Retinal pigment epithelial cell (primary cell): Measurements from ENCODE around the gene POLE3.
"Not testable (repeated sequence)": the region's sequence is repeated elsewhere in the genome, so short reads cannot be mapped to it uniquely, and the experiment has no call there.

Source experiments
- DNase-seq: peaks from one replicate; pipeline ENCODE4 v3.0.0-alpha.2; 2010; ENCODE audit warnings: low read depth
- H3K4me3 ChIP-seq: 2 replicates; pipeline ENCODE4 v1.5.1; 2011; ENCODE audit warnings: mild to moderate bottlenecking, low read length, control low read depth, moderate library complexity
- TF ChIP-seq, protein P1 (sequence below): conservative IDR thresholded peaks from 2 replicates; pipeline ENCODE4 v1.5.1; 2011; ENCODE audit warnings: low read depth, low read length, control low read depth, inconsistent platforms

Gene POLE3

DNA sequence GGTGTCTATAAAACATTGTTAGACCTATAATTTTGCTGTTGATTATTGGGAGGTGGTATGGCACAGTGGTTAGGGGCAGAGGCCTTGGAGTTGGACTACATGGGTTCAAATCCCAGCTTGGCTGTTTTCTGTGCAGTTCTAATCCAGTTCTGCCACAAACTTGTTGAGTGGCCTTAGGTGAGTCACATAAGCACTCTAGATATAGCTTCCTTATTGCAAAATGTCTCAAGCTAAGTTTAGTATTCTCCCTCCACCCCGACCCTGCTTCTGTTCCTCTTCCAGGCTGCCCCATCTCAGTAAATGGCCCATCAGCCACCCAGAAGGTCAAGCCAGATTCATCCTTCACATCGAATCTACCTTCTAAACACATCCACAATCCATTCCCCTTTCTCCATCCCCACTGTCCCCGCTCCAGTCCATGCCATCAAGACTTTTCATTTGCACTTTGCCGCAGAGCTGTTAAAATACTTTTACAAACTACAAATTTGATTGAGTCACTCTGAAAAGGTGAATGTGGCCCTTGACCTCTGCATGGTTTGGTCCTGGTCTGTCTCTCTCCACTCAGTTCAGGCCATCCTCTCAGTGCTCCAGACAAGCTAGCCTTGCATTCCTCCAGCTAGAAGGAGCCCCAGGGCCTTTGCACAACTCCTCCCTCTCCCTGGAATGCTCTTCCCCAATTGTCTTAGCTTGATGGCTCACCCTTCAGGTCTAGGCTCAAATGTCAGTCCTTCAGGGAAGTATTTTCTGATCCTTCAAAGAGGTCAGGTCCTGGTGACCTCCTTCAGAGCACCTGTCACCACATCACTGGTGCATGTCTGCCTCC lies 23.7 kb downstream of the POLE3 start:
- TF ChIP-seq, protein P1, sequence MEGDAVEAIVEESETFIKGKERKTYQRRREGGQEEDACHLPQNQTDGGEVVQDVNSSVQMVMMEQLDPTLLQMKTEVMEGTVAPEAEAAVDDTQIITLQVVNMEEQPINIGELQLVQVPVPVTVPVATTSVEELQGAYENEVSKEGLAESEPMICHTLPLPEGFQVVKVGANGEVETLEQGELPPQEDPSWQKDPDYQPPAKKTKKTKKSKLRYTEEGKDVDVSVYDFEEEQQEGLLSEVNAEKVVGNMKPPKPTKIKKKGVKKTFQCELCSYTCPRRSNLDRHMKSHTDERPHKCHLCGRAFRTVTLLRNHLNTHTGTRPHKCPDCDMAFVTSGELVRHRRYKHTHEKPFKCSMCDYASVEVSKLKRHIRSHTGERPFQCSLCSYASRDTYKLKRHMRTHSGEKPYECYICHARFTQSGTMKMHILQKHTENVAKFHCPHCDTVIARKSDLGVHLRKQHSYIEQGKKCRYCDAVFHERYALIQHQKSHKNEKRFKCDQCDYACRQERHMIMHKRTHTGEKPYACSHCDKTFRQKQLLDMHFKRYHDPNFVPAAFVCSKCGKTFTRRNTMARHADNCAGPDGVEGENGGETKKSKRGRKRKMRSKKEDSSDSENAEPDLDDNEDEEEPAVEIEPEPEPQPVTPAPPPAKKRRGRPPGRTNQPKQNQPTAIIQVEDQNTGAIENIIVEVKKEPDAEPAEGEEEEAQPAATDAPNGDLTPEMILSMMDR: no peak
- no peak for DNase-seq
- no peak overlapping the region for H3K4me3 ChIP-seq

DNA sequence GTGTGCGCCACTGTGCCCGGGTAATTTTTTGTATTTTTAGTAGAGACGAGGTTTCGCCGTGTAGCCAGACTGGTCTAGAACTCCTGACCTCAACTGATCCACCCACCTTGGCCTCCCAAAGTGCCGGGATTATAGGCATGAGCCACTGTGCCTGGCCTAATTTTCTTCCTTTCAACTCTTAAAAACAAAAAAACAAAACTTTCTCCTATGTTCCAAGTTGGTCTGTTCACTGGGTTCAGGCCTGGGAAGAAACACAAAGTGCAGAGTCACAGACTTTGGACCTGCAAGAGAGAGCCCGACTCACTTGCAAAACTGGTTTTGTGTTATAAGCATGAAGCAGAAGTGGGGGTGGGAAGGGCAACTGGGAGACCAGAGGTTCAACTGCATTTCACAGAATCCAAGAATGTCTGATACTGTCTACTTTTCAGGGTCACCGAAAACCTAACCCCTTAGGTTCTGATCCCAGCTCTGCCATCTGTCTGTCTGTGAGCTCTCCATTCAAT lies 28.5 kb downstream of the POLE3 start:
- DNase-seq: no peak
- TF ChIP-seq, protein P1: no peak
- H3K4me3 ChIP-seq: no peak overlapping the region

DNA sequence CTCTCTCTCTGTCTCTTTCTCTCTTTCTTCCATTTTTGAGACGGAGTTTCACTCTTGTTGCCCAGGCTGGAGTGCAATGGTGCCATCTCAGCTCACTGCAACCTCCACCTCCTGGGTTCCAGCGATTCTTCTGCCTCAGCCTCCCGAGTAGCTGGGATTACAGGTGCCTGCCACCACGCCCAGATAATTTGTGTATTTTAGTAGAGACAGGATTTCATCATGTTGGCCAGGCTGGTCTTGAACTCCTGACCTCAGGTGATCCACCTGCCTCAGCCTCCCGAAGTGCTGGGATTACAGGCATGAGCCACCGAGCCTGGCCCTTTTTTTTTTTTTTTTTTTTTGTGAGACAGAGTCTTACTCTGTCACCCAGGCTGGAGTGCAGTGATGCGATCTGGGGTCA lies 29.0 kb downstream of the POLE3 start:
- not testable (repeated sequence) for H3K4me3 ChIP-seq, DNase-seq

DNA sequence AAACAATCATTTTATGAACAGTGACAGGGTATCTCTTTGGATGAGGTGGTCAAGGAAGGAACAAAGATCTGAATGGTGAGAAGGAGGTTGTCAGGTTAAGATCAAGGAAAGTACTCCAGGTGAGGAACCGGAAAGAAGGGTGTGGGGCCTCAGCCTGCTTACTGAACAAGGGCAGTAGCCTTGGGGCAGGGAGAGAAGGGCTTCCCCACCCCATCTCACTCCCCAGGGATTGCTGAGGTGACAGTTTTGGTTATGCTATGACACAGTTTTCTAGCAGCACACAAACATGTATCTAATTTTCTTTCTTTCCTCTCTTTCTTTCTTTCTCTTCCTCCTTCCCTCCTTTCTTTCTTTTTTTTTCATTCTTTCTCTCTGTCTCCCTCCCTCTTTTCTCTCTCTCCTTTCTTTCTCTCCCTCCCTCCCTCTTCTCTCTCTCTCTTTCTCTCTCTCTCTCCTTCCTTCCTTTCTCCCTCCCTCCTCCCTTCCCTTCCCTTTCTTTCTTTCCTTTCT lies 29.6 kb downstream of the POLE3 start:
- no peak for DNase-seq
- H3K4me3 ChIP-seq: no peak overlapping the region
- TF ChIP-seq, protein P1: no peak

DNA sequence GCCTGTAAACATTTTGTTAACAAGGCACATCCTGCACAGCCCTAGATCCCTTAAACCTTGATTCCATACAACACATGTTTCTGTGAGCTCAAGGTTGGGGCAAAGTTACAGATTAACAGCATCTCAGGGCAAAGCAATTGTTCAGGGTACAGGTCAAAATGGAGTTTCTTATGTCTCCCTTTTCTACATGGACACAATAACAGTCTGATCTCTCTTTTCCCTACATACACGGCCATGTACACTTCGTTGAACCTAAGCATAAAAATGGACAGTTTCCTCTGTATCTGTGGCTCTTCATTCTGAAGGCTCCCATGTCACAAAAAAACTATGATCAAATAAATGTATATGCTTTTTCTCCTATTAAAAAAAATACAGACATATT lies 30.7 kb downstream of the POLE3 start:
- not testable (repeated sequence) for H3K4me3 ChIP-seq, DNase-seq

DNA sequence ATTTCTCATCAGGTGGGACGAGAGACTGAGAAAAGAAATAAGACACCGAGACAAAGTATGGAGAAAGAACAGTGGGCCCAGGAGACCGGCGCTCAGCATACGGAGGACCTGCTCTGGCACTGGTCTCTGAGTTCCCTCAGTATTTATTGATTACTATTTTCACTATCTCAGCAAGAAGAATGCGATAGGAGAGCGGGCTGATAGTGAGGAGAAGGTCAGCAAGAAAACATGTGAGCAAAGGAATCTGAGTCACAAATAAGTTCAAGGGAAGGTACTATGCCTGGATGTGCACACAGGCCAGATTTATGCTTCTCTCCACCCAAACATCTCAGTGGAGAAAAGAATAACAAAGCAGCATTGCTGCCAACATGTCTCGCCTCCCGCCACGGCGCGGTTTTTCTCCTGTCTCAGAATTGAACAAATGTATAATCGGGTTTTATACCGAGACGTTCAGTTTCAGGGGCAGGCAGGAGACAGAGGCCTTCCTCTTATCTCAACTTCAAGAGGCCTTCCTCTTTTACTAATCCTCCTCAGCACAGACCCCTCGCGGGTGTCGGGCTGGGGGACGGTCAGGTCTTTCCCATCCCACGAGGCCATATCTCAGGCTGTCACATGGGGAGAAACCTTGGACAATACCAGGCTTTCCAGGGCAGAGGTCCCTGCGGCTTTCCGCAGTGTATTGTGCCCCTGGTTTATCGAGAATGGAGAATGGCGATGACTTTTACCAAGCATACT lies 31.2 kb downstream of the POLE3 start:
- DNase-seq, H3K4me3 ChIP-seq: not testable (repeated sequence)

DNA sequence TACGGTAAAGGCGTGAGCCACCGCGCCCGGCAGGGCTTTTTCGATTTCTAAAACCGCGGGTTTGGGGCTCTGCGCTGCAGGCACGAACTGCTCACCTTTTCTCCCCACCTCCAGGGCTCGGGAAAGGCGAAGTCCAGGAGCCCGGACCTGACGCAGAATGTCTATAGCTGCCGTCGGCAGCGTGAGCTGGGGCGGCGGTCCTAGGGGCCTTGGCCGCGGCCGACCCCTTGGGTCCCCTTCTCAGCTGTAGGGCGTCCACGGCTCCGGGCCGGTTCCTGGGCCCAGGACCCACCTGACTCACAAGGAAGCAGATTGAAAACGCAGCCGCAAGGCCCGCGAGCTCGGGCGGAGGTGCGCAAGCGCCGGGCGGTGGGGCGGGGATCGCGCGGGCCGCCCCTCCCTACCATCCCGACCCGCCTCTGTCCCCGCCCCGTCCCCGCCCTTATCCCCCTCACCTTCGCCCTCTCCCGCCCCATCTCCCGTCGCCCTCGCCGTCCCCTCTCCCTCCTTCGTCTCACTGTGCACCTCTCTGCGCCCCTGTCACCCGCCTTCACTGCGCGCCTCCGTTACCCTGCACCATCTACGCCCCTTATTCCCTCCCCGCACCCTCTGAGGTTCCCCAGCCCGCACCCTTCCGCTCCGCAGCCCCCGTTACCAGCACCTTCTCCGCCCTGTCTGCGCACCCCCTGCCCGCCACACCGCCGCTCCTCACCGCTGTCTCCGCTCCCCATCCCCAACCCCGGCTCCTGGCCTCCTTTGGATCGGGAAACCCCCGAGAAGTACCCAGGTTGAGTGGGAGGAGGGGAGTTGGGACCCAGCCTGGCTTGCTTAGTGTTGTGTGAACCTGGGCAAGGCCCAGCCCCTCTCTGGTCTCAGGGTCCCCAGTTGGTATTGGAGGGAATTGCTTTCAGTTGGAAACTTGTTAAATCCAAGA lies 33.6 kb downstream of the POLE3 start, which contains the start of gene HDHD3:
Gene HDHD3 (minus strand): TSS at position 353 of the 934 bp plus-strand sequence. CDS start 2,632 bp downstream, outside the sequence.
- TF ChIP-seq, protein P1: no peak
- H3K4me3 ChIP-seq: peak within 1 kb of the TSS; percentile 79

More for the DNA sequence above, 33.6 kb downstream of the POLE3 start, which contains the start of gene HDHD3:
- no peak for DNase-seq
